HUES64 (cell line): Measurements from ENCODE around the gene ANKRD34B. TPM values are rescaled to one million over a fixed set of nuclear protein-coding genes. Genes with fewer than 3 reads are reported as not detected.

Source experiments
- H3K27ac ChIP-seq: 2 replicates; pipeline ENCODE4 v1.7.0; 2013; ENCODE audit warnings: low read depth, low read length, inconsistent platforms
- H3K27me3 ChIP-seq: 2 replicates; pipeline ENCODE4 v1.6.1; 2013; ENCODE audit warnings: mild to moderate bottlenecking, low read length; ENCODE audit not compliant: insufficient read depth
- H3K36me3 ChIP-seq: 2 replicates; pipeline ENCODE4 v1.6.1; 2013; ENCODE audit warnings: mild to moderate bottlenecking, low read length; ENCODE audit not compliant: insufficient read depth
- H3K4me1 ChIP-seq: 2 replicates; pipeline ENCODE4 v1.6.1; 2013; ENCODE audit warnings: mild to moderate bottlenecking, low read length, moderate library complexity; ENCODE audit not compliant: insufficient read depth
- H3K4me3 ChIP-seq: 2 replicates; pipeline ENCODE4 v1.5.1; 2013; ENCODE audit warnings: mild to moderate bottlenecking, low read length, moderate library complexity
- H3K9ac ChIP-seq: 2 replicates; pipeline ENCODE4 v1.6.1; 2013; ENCODE audit warnings: mild to moderate bottlenecking, low read depth, low read length
- H3K9me3 ChIP-seq: 2 replicates; pipeline ENCODE4 v1.6.1; 2013; ENCODE audit warnings: low read depth, low read length; ENCODE audit not compliant: insufficient read depth
- WGBS: fragments of 150-250, 120-280 bp; methylation state at CpG from one replicate; pipeline ENCODE4 v1.1.7; 2013; ENCODE audit warnings: missing lambda C conversion rate; 5-methylcytosine and 5-hydroxymethylcytosine counted together
- polyA plus RNA-seq, 2 experiments: library from polyadenylated mRNA; stranded (reverse); fragments of 50-300 nt; gene quantifications; one replicate each; pipeline ENCODE4 v1.2.3, GENCODE V29; 2013

Gene ANKRD34B
- 0.55 TPM for polyA plus RNA-seq (2013, experiment 1 of 2)
- polyA plus RNA-seq (2013, experiment 2 of 2) = 0.44 TPM

- H3K27ac ChIP-seq = no peak within 1 kb of the TSS
- H3K4me3 ChIP-seq = peak within 1 kb of the TSS; percentile 51
- no peaks in the 10 kb centered on the region for H3K4me1 ChIP-seq
- WGBS = 3% methylated on average over 73 of the region's 73 CpGs
- H3K9ac ChIP-seq = peak within 1 kb of the TSS; percentile 24; the same call in 1 of the 2 replicates
- H3K36me3 ChIP-seq = no peaks in the 10 kb centered on the region
- peaks cover 83% of the 10 kb centered on the region for H3K27me3 ChIP-seq
- H3K9me3 ChIP-seq = no peaks in the 10 kb centered on the region
These were observed at the start of gene ANKRD34B for GRCh38 chr5:80569961-80570786. TSS of gene ANKRD34B (minus strand) at chr5:80570280. CDS start at chr5:80560019, 10,261 bp downstream.

GRCh38 chr5:80619086-80619485, 49.0 kb upstream of the ANKRD34B start:
- H3K4me1 ChIP-seq = no peaks in the 10 kb centered on the region
- H3K4me3 ChIP-seq = no peak overlapping the region
- no peaks in the 10 kb centered on the region for H3K36me3 ChIP-seq
- H3K9ac ChIP-seq = no peak overlapping the region
- H3K9me3 ChIP-seq = no peaks in the 10 kb centered on the region
- WGBS = 96% methylated on average over 1 of the region's 1 CpG
- H3K27me3 ChIP-seq = no peaks in the 10 kb centered on the region
- H3K27ac ChIP-seq = no peak overlapping the region

- Histone ChIP-seq H3K4me3 (no peak overlapping the region), H3K9ac (no peak overlapping the region), H3K9me3 (no peaks in the 10 kb centered on the region), H3K4me1 (no peaks in the 10 kb centered on the region), H3K27me3 (no peaks in the 10 kb centered on the region), H3K36me3 (no peaks in the 10 kb centered on the region), H3K27ac (no peak overlapping the region)
- 83% methylated on average over 3 of the region's 4 CpGs for WGBS
These were observed 48.4 kb upstream of the ANKRD34B start for GRCh38 chr5:80618438-80618837.

GRCh38 chr5:80615266-80615914, 45.3 kb upstream of the ANKRD34B start:
- H3K4me1 ChIP-seq = no peaks in the 10 kb centered on the region
- no peaks in the 10 kb centered on the region for H3K27me3 ChIP-seq
- H3K27ac ChIP-seq = no peak overlapping the region
- no peak overlapping the region for H3K9ac ChIP-seq
- H3K9me3 ChIP-seq = 0 out of 2 replicates have a peak, but pooled peaks cover 5% of the 10 kb centered on the region
- H3K4me3 ChIP-seq = no peak overlapping the region
- WGBS = 87% methylated on average over 17 of the region's 17 CpGs
- no peaks in the 10 kb centered on the region for H3K36me3 ChIP-seq

GRCh38 chr5:80609692-80610091, 39.6 kb upstream of the ANKRD34B start:
- Histone ChIP-seq H3K27ac (no peak overlapping the region), H3K27me3 (no peaks in the 10 kb centered on the region), H3K36me3 (no peaks in the 10 kb centered on the region), H3K4me3 (no peak overlapping the region), H3K4me1 (no peaks in the 10 kb centered on the region), H3K9me3 (0 out of 2 replicates have a peak, but pooled peaks cover 5% of the 10 kb centered on the region), H3K9ac (no peak overlapping the region)
- 67% methylated on average over 1 of the region's 1 CpG for whole genome bisulfite sequencing

GRCh38 chr5:80608731-80609130, 38.7 kb upstream of the ANKRD34B start:
- H3K4me1 ChIP-seq = no peaks in the 10 kb centered on the region
- no peak overlapping the region for H3K9ac ChIP-seq
- no peak overlapping the region for H3K4me3 ChIP-seq
- no peaks in the 10 kb centered on the region for H3K36me3 ChIP-seq
- no peak overlapping the region for H3K27ac ChIP-seq
- no peaks in the 10 kb centered on the region for H3K27me3 ChIP-seq
- 96% methylated on average over 1 of the region's 1 CpG for WGBS
- 0 out of 2 replicates have a peak, but pooled peaks cover 5% of the 10 kb centered on the region for H3K9me3 ChIP-seq

- Histone ChIP-seq H3K4me1 (no peaks in the 10 kb centered on the region), H3K27me3 (no peaks in the 10 kb centered on the region), H3K9me3 (0 out of 2 replicates have a peak, but pooled peaks cover 5% of the 10 kb centered on the region), H3K27ac (no peak overlapping the region), H3K36me3 (no peaks in the 10 kb centered on the region), H3K9ac (no peak overlapping the region), H3K4me3 (no peak overlapping the region)
These were observed 37.8 kb upstream of the ANKRD34B start for GRCh38 chr5:80607832-80608231.

- no peak overlapping the region for H3K27ac ChIP-seq
These were observed 37.3 kb upstream of the ANKRD34B start for GRCh38 chr5:80607343-80607742.

GRCh38 chr5:80600943-80601693, 31.0 kb upstream of the ANKRD34B start:
- no peaks in the 10 kb centered on the region for H3K4me1 ChIP-seq
- no peaks in the 10 kb centered on the region for H3K9me3 ChIP-seq
- no peak overlapping the region for H3K4me3 ChIP-seq
- WGBS = 100% methylated on average over 2 of the region's 2 CpGs
- H3K27ac ChIP-seq = no peak overlapping the region
- no peaks in the 10 kb centered on the region for H3K36me3 ChIP-seq
- no peaks in the 10 kb centered on the region for H3K27me3 ChIP-seq
- H3K9ac ChIP-seq = no peak overlapping the region

More at GRCh38 chr5:80607343-80607742, 37.3 kb upstream of the ANKRD34B start:
- no peaks in the 10 kb centered on the region for H3K27me3 ChIP-seq
- no peaks in the 10 kb centered on the region for H3K36me3 ChIP-seq
- no peaks in the 10 kb centered on the region for H3K4me1 ChIP-seq
- no peak overlapping the region for H3K4me3 ChIP-seq
- 0 out of 2 replicates have a peak, but pooled peaks cover 5% of the 10 kb centered on the region for H3K9me3 ChIP-seq
- H3K9ac ChIP-seq = no peak overlapping the region

- Histone ChIP-seq H3K9me3 (no peaks in the 10 kb centered on the region), H3K4me1 (no peaks in the 10 kb centered on the region), H3K4me3 (no peak overlapping the region), H3K36me3 (no peaks in the 10 kb centered on the region), H3K27me3 (no peaks in the 10 kb centered on the region), H3K27ac (no peak overlapping the region), H3K9ac (no peak overlapping the region)
- 78% methylated on average over 7 of the region's 7 CpGs for WGBS
These were observed 27.4 kb upstream of the ANKRD34B start for GRCh38 chr5:80597500-80597899.

GRCh38 chr5:80594810-80595209, 24.7 kb upstream of the ANKRD34B start:
- WGBS = 99% methylated on average over 2 of the region's 2 CpGs

More at GRCh38 chr5:80594810-80595209, 24.7 kb upstream of the ANKRD34B start:
- Histone ChIP-seq H3K9ac (no peak overlapping the region), H3K36me3 (no peaks in the 10 kb centered on the region), H3K9me3 (no peaks in the 10 kb centered on the region), H3K27me3 (no peaks in the 10 kb centered on the region), H3K4me3 (no peak overlapping the region), H3K4me1 (no peaks in the 10 kb centered on the region), H3K27ac (no peak overlapping the region)
